Astrocyte (in vitro differentiated cells and primary cell): ENCODE results near the gene RRP1.

ENCODE experiments used
- CTCF ChIP-seq: IDR thresholded peaks from 2 replicates; pipeline ENCODE4 v1.5.1; 2011; ENCODE audit warnings: low read depth, mild to moderate bottlenecking, inconsistent platforms, low read length, moderate library complexity; ENCODE audit not compliant: insufficient read depth
- EZH2 ChIP-seq: IDR thresholded peaks from 2 replicates; pipeline ENCODE4 v1.6.1; 2012; ENCODE audit warnings: mild to moderate bottlenecking, low read length, inconsistent platforms; ENCODE audit not compliant: insufficient read depth

- TF ChIP-seq CTCF (no peak), EZH2 (no peak)
Observed at GRCh38 chr21:43764576-43765495, 24.5 kb upstream of the RRP1 start.
